Measurements from ENCODE around the gene SYCE1.
"Not testable (repeated sequence)": the region's sequence is repeated elsewhere in the genome, so short reads cannot be mapped to it uniquely, and the experiment has no call there.

The SYCE1 gene

GRCh38 chr10:133557381-133557780, 8.0 kb downstream of the SYCE1 start:
- no peak for FAIRE-seq

- no peak for FAIRE-seq
Measured at GRCh38 chr10:133555521-133555920, 9.9 kb downstream of the SYCE1 start.

- no peak for FAIRE-seq
Measured at GRCh38 chr10:133554600-133554999, 10.8 kb downstream of the SYCE1 start.

GRCh38 chr10:133544506-133544905, 20.9 kb downstream of the SYCE1 start:
- no peak for FAIRE-seq

GRCh38 chr10:133541441-133541975, 23.9 kb downstream of the SYCE1 start:
- FAIRE-seq = not testable (repeated sequence)

- FAIRE-seq = no peak
Measured at GRCh38 chr10:133537546-133538545, 27.5 kb downstream of the SYCE1 start.

- FAIRE-seq = no peak
Measured at GRCh38 chr10:133536198-133536597, 29.2 kb downstream of the SYCE1 start.

GRCh38 chr10:133534417-133534816, 31.0 kb downstream of the SYCE1 start:
- no peak for FAIRE-seq

GRCh38 chr10:133532871-133533270, 32.5 kb downstream of the SYCE1 start:
- no peak for FAIRE-seq

- no peak for FAIRE-seq
Measured at GRCh38 chr10:133530506-133530905, 34.9 kb downstream of the SYCE1 start.

GRCh38 chr10:133529576-133529946, 35.8 kb downstream of the SYCE1 start:
- no peak for FAIRE-seq

GRCh38 chr10:133528845-133529575, 36.4 kb downstream of the SYCE1 start:
- no peak for FAIRE-seq

GRCh38 chr10:133528296-133528844, 37.0 kb downstream of the SYCE1 start:
- FAIRE-seq = no peak

GRCh38 chr10:133527771-133528271, 37.6 kb downstream of the SYCE1 start:
- no peak for FAIRE-seq

GRCh38 chr10:133526957-133527588, 38.3 kb downstream of the SYCE1 start, which contains the start of gene CYP2E1:
Gene CYP2E1, plus strand, starts transcription at chr10:133527363. Its CDS starts 33 bp downstream, at chr10:133527396.
- no peak for FAIRE-seq

- no peak for FAIRE-seq
Measured at GRCh38 chr10:133525444-133525843, 39.9 kb downstream of the SYCE1 start.

GRCh38 chr10:133523631-133524203, 41.7 kb downstream of the SYCE1 start:
- FAIRE-seq = no peak

GRCh38 chr10:133520193-133520738, 45.1 kb downstream of the SYCE1 start:
- no peak for FAIRE-seq

GRCh38 chr10:133518517-133518916, 46.9 kb downstream of the SYCE1 start:
- FAIRE-seq = not testable (repeated sequence)

- no peak for FAIRE-seq
Measured at GRCh38 chr10:133516057-133516456, 49.3 kb downstream of the SYCE1 start.

- no peak for FAIRE-seq
Measured at GRCh38 chr10:133515471-133515870, 49.9 kb downstream of the SYCE1 start.

Data from A204.1 (cell line).